C4-2B (cell line): Measurements from ENCODE around the gene ARHGAP15.

Experiments used
- H3K27ac ChIP-seq: fragments of 450-650 bp; 2 replicates; pipeline ENCODE4 v1.5.1; 2017
- ZFX ChIP-seq: fragments of 450-650 bp; IDR thresholded peaks from 2 replicates; pipeline ENCODE4 v1.6.1; 2017
- TF ChIP-seq, protein P1 (sequence below): fragments of 450-650 bp; conservative IDR thresholded peaks from 2 replicates; pipeline ENCODE4 v1.5.1; 2017; ENCODE audit warnings: mild to moderate bottlenecking

Gene ARHGAP15

GRCh38 chr2:143175438-143175837 is 46.2 kb downstream of the ARHGAP15 start:
- H3K27ac ChIP-seq = no peak overlapping the region
- TF ChIP-seq, protein P1, sequence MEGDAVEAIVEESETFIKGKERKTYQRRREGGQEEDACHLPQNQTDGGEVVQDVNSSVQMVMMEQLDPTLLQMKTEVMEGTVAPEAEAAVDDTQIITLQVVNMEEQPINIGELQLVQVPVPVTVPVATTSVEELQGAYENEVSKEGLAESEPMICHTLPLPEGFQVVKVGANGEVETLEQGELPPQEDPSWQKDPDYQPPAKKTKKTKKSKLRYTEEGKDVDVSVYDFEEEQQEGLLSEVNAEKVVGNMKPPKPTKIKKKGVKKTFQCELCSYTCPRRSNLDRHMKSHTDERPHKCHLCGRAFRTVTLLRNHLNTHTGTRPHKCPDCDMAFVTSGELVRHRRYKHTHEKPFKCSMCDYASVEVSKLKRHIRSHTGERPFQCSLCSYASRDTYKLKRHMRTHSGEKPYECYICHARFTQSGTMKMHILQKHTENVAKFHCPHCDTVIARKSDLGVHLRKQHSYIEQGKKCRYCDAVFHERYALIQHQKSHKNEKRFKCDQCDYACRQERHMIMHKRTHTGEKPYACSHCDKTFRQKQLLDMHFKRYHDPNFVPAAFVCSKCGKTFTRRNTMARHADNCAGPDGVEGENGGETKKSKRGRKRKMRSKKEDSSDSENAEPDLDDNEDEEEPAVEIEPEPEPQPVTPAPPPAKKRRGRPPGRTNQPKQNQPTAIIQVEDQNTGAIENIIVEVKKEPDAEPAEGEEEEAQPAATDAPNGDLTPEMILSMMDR = no peak
- TF ChIP-seq ZFX = no peak

DNA sequence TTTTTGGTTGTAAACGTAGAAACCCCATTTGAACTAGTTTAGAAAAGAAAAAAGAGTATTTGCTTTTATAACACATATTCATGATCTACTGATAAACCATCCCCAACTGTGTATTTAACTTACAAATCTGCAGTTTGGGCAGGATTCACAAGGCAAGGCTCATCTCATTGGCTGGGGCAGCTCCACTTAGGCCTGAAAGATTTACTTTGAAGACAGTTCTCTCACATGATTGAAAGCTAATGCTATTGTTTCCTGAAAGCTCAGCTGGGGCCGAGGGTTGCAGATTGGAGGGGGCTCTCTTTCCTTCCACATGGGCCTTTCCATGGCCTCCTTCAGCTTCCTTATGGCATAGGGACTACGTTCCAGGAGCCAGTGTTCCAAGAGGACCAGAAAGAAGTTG is 47.4 kb downstream of the ARHGAP15 start:
- H3K27ac ChIP-seq = no peak overlapping the region
- TF ChIP-seq, protein P1 = no peak
- no peak for TF ChIP-seq ZFX

DNA sequence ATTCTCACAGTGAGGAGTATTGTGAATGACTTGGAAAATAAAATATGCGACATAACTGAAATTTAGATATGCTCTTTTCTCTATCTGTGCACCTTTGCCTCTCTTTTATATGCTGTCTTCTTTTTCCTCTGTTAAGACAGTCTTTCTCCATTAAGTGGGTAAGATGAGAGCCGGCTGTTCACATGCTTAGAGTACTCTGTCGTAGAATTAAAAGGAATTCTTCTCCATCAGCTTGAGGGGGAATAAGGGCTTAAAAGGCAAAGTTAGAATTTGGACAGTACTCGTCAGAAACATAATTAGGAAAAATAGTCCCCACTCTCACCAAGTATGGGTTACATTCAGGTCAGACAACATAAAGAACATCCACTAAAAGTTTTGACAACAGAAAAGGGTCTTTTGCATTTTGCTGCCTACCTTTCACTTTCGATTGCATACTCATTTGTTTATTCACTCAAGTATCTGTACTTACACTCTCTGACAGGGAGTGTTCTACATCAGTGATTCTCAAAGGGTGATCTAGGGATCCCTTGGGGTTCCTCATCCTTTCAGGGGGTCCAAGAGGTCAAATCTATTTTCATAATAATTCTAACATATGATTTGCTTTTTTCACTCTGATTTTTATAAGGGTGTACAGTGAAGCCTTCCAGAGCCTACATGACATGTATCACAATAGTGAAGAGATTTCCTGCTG is 48.0 kb downstream of the ARHGAP15 start:
- TF ChIP-seq ZFX = no peak
- TF ChIP-seq, protein P1 = no peak
- H3K27ac ChIP-seq = no peak overlapping the region

GRCh38 chr2:143181494-143181893 is 52.3 kb downstream of the ARHGAP15 start:
- no peak for TF ChIP-seq ZFX
- TF ChIP-seq, protein P1 = no peak

DNA sequence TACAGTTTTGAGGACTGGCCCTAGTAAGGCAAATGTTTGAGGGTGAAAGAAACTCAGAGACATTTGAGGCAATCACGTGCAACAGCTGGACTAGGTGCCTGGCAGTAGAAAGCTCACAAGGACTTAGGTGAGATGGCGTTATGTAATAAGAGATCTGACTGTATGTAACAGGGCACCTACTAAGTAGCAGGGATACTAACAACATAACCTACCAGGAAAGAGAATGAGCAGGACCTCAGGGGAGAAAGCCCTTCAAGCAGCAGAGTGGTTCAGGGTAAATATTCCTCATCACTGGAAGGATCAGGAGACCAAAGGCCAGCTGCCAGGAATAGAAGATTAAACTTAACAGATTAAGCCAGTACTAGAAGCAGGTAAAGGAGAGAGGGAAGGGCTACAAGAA is 53.4 kb downstream of the ARHGAP15 start:
- TF ChIP-seq, protein P1 = no peak
- TF ChIP-seq ZFX = no peak
- H3K27ac ChIP-seq = no peak overlapping the region

More at GRCh38 chr2:143181494-143181893, 52.3 kb downstream of the ARHGAP15 start:
- no peak overlapping the region for H3K27ac ChIP-seq

DNA sequence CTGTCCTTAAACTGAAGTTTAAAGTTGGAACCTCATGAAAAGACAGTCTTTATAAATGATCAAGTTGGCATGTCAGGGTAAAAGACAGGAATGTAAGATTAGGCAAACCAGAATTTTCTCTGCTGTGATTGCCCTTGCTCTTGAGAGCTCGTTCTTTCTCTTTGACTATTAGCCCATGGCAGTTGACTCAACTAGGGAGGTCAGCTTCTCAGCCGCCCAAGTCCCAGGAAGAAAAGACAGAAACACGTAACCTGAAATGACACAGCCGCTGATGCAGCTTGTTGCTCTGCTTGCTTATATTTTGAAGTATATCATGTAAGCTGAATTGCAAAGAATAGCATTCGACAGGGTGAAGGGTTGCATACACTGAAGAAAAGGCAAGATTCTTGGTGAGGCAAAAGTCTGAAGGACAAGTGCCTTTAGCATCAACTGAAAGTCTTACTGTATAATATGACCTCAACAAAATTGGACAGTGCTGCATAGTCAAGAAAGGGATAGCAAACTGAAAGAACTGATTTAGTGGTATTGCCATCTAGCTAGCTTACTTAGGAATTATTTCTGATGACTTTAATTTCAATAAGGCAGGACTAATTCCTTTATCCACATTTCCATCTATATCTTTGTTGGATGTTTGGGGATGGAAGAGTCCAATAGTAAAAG is 54.7 kb downstream of the ARHGAP15 start:
- TF ChIP-seq, protein P1 = no peak
- TF ChIP-seq ZFX = no peak
- no peak overlapping the region for H3K27ac ChIP-seq

DNA sequence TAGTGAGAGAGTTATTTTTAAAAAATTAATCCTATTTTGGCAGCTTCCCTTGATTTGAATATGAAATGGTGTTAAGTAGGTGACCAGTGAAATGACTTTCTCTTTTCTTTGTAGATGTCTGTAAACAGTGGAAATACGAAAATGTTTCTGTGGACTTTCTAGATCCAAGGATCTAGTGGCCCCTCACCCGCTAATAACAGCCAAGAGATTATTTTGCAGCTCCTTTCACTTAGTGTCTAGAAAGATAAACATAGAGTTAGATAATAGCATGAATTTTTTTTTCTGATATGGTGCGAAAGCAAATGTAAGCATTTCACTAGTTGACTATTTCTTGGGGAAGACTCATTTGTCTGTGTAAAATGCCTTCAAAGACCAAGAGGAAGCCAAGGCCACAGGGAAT is 57.7 kb downstream of the ARHGAP15 start:
- no peak overlapping the region for H3K27ac ChIP-seq
- TF ChIP-seq ZFX = no peak
- TF ChIP-seq, protein P1 = no peak
